Fibroblast of the aortic adventitia (primary cell): Measurements from ENCODE around the gene PTPRQ. TPM values are rescaled to one million over a fixed set of nuclear protein-coding genes. Genes with fewer than 3 reads are reported as not detected.
A peak's percentile ranks its signal among the peaks of the same experiment; 100 is the strongest.

Source experiments
- DNase-seq: peaks from one replicate; pipeline ENCODE4 v3.0.0-alpha.2; 2010; ENCODE audit warnings: low read depth
- H3K4me3 ChIP-seq: 2 replicates; pipeline ENCODE4 v1.5.1; 2011; ENCODE audit warnings: low read depth, mild to moderate bottlenecking, control low read depth, low read length, moderate library complexity
- CTCF ChIP-seq: IDR thresholded peaks from 2 replicates; pipeline ENCODE4 v1.5.1; 2011; ENCODE audit warnings: mild to moderate bottlenecking, low read length, control low read depth, inconsistent platforms; ENCODE audit not compliant: insufficient read depth
- total RNA-seq: library from RNA; depleted of rRNA; stranded (reverse); fragments of >200 nt; gene quantifications from 2 replicates; pipeline ENCODE4 v1.2.3, GENCODE V29; 2012; ENCODE audit warnings: low replicate concordance

Gene PTPRQ
- total RNA-seq, 1 donor = 1.2 TPM

GRCh38 chr12:80512781-80513180, 68.7 kb downstream of the PTPRQ start:
- no peak for TF ChIP-seq CTCF
- DNase-seq = no peak
- H3K4me3 ChIP-seq = no peak overlapping the region

- DNase-seq = no peak
- H3K4me3 ChIP-seq = no peak overlapping the region
- TF ChIP-seq CTCF = no peak
Measured at GRCh38 chr12:80513211-80513610, 69.2 kb downstream of the PTPRQ start.

GRCh38 chr12:80517655-80518054, 73.6 kb downstream of the PTPRQ start:
- H3K4me3 ChIP-seq = no peak overlapping the region
- no peak for TF ChIP-seq CTCF
- no peak for DNase-seq

- TF ChIP-seq CTCF = no peak
- no peak overlapping the region for H3K4me3 ChIP-seq
- no peak for DNase-seq
Measured at GRCh38 chr12:80531646-80532045, 87.6 kb downstream of the PTPRQ start.

GRCh38 chr12:80539029-80539428, 95.0 kb downstream of the PTPRQ start:
- DNase-seq = no peak
- no peak overlapping the region for H3K4me3 ChIP-seq
- no peak for TF ChIP-seq CTCF

GRCh38 chr12:80549298-80549697, 105.3 kb downstream of the PTPRQ start:
- no peak for DNase-seq
- no peak overlapping the region for H3K4me3 ChIP-seq
- no peak for TF ChIP-seq CTCF

GRCh38 chr12:80551897-80552296, 107.9 kb downstream of the PTPRQ start:
- H3K4me3 ChIP-seq = no peak overlapping the region
- no peak for TF ChIP-seq CTCF
- DNase-seq = peak; percentile 97
